Activated CD8-positive, alpha-beta T cell treated with anti-CD3 and anti-CD28 coated beads for 36 hours (primary cell): ENCODE results near the gene IVL. TPM values are rescaled to one million over a fixed set of nuclear protein-coding genes. Genes with fewer than 3 reads are reported as not detected.

Experiments
- ATAC-seq: fragments of 200-7000 bp; cut with Tn5 transposase; one replicate; pipeline ENCODE4 v1.10.0; 2021; ENCODE audit warnings: mild to moderate bottlenecking, moderate library complexity
- CTCF ChIA-PET: fragments of 350-600 bp; sonication (Branson Sonifier 250); formaldehyde crosslinking; loops from one replicate; lab custom pipeline; 2021; ENCODE audit warnings: antibody characterized with exemption; lab: Charles Lee
- POLR2A ChIA-PET: fragments of 350-600 bp; sonication (Branson Sonifier 250); formaldehyde crosslinking; loops from one replicate; lab custom pipeline; 2021; ENCODE audit warnings: antibody characterized with exemption; lab: Charles Lee
- DNase-seq: peaks from one replicate; pipeline ENCODE4 v3.0.0-alpha.2; 2020
- H3K27ac Mint-ChIP-seq: one replicate; pipeline ENCODE4 v1.8.0; 2021; ENCODE audit warnings: mild to moderate bottlenecking, mixed read lengths
- H3K27me3 Mint-ChIP-seq: one replicate; pipeline ENCODE4 v1.8.0; 2021; ENCODE audit warnings: mixed read lengths
- H3K36me3 Mint-ChIP-seq: one replicate; pipeline ENCODE4 v1.8.0; 2021; ENCODE audit warnings: low read depth, mixed read lengths
- H3K4me1 Mint-ChIP-seq: one replicate; pipeline ENCODE4 v1.8.0; 2021; ENCODE audit warnings: low read depth, mixed read lengths
- H3K4me3 Mint-ChIP-seq: one replicate; pipeline ENCODE4 v1.8.0; 2021; ENCODE audit warnings: mild to moderate bottlenecking, moderate library complexity, mixed read lengths
- H3K9me3 Mint-ChIP-seq: one replicate; pipeline ENCODE4 v1.8.0; 2021; ENCODE audit warnings: mixed read lengths
- intact Hi-C: fragments of 100-400 bp; cut with micrococcal nuclease; formaldehyde crosslinking; loops from one replicate; pipeline ENCODE4 v1.10.0; 2022
- total RNA-seq, 2 experiments: library from RNA; stranded (reverse); gene quantifications; one replicate each; pipeline ENCODE4 v1.2.3, GENCODE V29; 2021
- TF ChIP-seq, protein P1 (sequence below): fragments of 200-600 bp; IDR thresholded peaks from one replicate; pipeline ENCODE4 v1.8.0; 2022; ENCODE audit warnings: antibody characterized with exemption, mild to moderate bottlenecking

IVL gene, protein sequence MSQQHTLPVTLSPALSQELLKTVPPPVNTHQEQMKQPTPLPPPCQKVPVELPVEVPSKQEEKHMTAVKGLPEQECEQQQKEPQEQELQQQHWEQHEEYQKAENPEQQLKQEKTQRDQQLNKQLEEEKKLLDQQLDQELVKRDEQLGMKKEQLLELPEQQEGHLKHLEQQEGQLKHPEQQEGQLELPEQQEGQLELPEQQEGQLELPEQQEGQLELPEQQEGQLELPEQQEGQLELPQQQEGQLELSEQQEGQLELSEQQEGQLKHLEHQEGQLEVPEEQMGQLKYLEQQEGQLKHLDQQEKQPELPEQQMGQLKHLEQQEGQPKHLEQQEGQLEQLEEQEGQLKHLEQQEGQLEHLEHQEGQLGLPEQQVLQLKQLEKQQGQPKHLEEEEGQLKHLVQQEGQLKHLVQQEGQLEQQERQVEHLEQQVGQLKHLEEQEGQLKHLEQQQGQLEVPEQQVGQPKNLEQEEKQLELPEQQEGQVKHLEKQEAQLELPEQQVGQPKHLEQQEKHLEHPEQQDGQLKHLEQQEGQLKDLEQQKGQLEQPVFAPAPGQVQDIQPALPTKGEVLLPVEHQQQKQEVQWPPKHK
- not detected for total RNA-seq

DNA sequence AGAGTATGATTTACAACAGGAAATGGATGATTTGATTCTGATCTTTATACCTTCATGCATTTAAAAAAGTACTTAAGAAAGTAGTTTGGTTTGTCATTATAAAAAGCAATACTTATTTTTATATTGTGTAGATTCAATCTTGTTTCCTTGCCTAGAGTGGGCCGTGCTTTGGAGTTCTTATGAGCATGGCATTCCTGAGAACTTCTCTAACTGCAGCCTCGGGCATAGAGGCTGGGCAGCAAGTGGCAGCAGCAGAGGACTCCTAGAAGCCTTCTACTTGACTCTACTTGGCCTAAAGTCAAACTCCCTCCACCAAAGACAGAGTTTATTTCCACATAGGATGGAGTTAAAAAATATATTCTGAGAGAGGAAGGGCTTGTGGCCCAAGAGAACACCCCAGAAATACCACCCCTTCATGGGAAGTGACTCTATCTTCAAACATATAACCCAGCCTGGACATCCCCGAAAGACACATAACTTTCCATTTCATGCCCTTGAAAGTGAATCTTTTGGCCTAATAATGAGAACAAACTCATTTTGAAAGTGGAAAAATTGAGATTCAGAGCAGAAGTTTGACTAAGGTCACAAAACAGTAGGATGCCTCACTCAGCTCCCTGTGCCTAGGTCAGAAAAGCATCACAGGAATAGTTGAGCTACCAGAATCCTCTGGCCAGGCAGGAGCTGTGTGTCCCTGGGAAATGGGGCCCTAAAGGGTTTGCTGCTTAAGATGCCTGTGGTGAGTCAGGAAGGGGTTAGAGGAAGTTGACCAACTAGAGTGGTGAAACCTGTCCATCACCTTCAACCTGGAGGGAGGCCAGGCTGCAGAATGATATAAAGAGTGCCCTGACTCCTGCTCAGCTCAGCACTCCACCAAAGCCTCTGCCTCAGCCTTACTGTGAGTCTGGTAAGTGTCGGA lies at the start of gene IVL:
Gene IVL, plus strand, starts transcription at position 861 of the 916 bp plus-strand sequence. CDS start 1,252 bp downstream, outside the sequence.
- ChIA-PET POLR2A (no interaction called here), CTCF (no interaction called here)
- DNase-seq: no peak
- no peak within 1 kb of the TSS for H3K27ac Mint-ChIP-seq
- peak; percentile 24 for ATAC-seq
- H3K9me3 Mint-ChIP-seq: no peaks in the 10 kb centered on the region
- intact Hi-C loops: no loop called here
- TF ChIP-seq, protein P1, sequence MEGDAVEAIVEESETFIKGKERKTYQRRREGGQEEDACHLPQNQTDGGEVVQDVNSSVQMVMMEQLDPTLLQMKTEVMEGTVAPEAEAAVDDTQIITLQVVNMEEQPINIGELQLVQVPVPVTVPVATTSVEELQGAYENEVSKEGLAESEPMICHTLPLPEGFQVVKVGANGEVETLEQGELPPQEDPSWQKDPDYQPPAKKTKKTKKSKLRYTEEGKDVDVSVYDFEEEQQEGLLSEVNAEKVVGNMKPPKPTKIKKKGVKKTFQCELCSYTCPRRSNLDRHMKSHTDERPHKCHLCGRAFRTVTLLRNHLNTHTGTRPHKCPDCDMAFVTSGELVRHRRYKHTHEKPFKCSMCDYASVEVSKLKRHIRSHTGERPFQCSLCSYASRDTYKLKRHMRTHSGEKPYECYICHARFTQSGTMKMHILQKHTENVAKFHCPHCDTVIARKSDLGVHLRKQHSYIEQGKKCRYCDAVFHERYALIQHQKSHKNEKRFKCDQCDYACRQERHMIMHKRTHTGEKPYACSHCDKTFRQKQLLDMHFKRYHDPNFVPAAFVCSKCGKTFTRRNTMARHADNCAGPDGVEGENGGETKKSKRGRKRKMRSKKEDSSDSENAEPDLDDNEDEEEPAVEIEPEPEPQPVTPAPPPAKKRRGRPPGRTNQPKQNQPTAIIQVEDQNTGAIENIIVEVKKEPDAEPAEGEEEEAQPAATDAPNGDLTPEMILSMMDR: no peak
- peaks cover 33% of the 10 kb centered on the region for H3K27me3 Mint-ChIP-seq
- no peak within 1 kb of the TSS for H3K4me3 Mint-ChIP-seq
- peaks cover 6% of the 10 kb centered on the region for H3K4me1 Mint-ChIP-seq
- H3K36me3 Mint-ChIP-seq: no peaks in the 10 kb centered on the region

DNA sequence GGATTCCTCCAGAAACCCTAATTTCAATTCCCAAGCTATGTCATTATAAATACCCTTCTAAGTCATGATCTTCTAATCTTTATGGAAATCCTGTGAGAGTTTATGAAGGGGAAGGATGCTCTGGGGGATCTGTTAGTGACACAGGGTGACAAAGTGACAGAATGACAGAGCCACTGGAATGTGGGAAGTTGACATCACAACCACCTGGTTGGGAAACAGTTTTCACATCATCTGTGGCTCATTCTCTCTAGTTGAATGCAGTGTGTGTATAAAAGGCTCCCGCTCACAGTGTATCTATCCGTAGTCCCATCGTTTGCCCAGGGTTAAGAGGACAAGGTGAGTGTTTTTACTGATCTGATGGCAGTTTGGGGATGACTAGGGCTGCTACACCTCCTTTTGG lies 48.6 kb upstream of the IVL start, which contains the start of gene LCE7A:
Gene LCE7A, plus strand, starts transcription at position 301 of the 400 bp plus-strand sequence. CDS start 702 bp downstream, outside the sequence.
- CTCF ChIA-PET: no interaction called here

DNA sequence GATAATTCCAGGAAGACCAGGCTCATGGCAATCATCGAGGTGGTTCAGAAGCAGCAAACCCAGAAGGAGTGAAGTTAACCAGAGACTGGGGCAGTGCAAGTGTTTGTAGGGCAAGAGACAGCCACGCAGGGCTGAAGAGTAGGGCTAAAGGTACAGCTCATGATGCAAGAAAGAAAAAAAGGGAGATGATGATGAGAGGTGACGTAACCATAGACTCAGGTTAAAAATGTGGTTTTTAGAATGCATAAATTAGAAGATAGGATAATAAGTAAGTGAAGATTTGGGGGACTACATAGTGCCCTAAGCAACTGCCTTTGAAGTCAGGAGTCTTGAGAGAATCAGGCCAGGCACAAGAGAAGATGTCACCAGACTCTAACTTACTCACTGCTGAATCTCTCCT lies 48.2 kb upstream of the IVL start:
- no peaks in the 10 kb centered on the region for H3K4me1 Mint-ChIP-seq

More for the DNA sequence above, 48.6 kb upstream of the IVL start, which contains the start of gene LCE7A:
- intact Hi-C loops: no loop called here
- DNase-seq (no peak), ATAC-seq (no peak)
- TF ChIP-seq, protein P1: no peak
- Mint-ChIP-seq H3K4me1 (no peaks in the 10 kb centered on the region), H3K9me3 (no peaks in the 10 kb centered on the region), H3K36me3 (no peaks in the 10 kb centered on the region), H3K4me3 (no peak within 1 kb of the TSS), H3K27me3 (peaks cover 6% of the 10 kb centered on the region), H3K27ac (no peak within 1 kb of the TSS)
- POLR2A ChIA-PET: interaction anchor here (0.6 kb wide), 1 partner anchor 137 kb away, joined by 3 read pairs; no protein-coding TSS in a partner anchor

DNA sequence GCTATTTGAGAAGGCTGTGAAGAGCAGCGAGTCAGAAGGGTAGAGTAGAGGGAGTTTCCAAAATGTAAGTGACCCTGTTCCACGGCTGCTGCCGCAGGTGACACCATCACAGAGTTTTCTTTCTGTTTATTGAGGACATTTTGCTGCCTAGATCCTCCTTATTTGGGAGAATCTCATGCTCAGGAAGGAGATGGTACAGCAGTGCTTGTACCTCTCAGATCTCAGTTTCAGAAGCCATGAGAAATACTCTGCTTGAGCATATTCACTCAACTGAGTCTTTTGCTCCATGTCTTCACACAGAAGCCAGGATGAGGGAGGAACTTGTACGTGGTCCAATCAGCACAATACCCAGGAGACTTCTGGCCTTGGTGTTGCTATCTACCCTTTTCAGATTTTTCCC lies 47.0 kb upstream of the IVL start:
- TF ChIP-seq, protein P1: no peak
- H3K9me3 Mint-ChIP-seq: no peaks in the 10 kb centered on the region
- no peaks in the 10 kb centered on the region for H3K36me3 Mint-ChIP-seq
- no peak overlapping the region for H3K27ac Mint-ChIP-seq
- ATAC-seq (no peak), DNase-seq (no peak)
- peaks cover 4% of the 10 kb centered on the region for H3K27me3 Mint-ChIP-seq
- H3K4me1 Mint-ChIP-seq: no peaks in the 10 kb centered on the region
- no peak overlapping the region for H3K4me3 Mint-ChIP-seq
- CTCF ChIA-PET: no interaction called here
- intact Hi-C loops: no loop called here
- POLR2A ChIA-PET: no interaction called here

More for the DNA sequence above, 48.2 kb upstream of the IVL start:
- ChIA-PET POLR2A (interaction anchor here (0.6 kb wide), 1 partner anchor 137 kb away, joined by 3 read pairs; no protein-coding TSS in a partner anchor), CTCF (interaction anchor here (0.8 kb wide), 2 partner anchors 10 to 206 kb away, joined by 4 to 6 read pairs; no protein-coding TSS in a partner anchor)
- Mint-ChIP-seq H3K36me3 (no peaks in the 10 kb centered on the region), H3K27me3 (peaks cover 6% of the 10 kb centered on the region), H3K27ac (no peak overlapping the region), H3K4me3 (no peak overlapping the region), H3K9me3 (no peaks in the 10 kb centered on the region)
- TF ChIP-seq, protein P1: no peak
- DNase-seq (no peak), ATAC-seq (no peak)
- intact Hi-C loops: no loop called here
